SK-N-MC (cell line): Measurements from ENCODE around the gene F11R.
"Not testable (repeated sequence)": the region's sequence is repeated elsewhere in the genome, so short reads cannot be mapped to it uniquely, and the experiment has no call there.

ENCODE experiments used
- EZH2 ChIP-seq: fragments of 200-600 bp; sonication (generic); IDR thresholded peaks from one replicate; pipeline ENCODE4 v1.6.1; 2017; ENCODE audit warnings: antibody characterized with exemption
- POLR2AphosphoS5 ChIP-seq: IDR thresholded peaks from 2 replicates; pipeline ENCODE4 v1.6.1; 2012; ENCODE audit warnings: mild to moderate bottlenecking, low read depth, low read length, borderline replicate concordance

GRCh38 chr1:160947174-160947759, 73.7 kb downstream of the F11R start:
- not testable (repeated sequence) for TF ChIP-seq POLR2AphosphoS5, EZH2
